Skeletal muscle tissue (tissue), 4 donors: ENCODE data around the gene PROC. TPM values are rescaled to one million over a fixed set of nuclear protein-coding genes. Genes with fewer than 3 reads are reported as not detected.

Experiments used
- H3K27ac ChIP-seq: one replicate; pipeline ENCODE4 v1.7.0; 2013; ENCODE audit warnings: mild to moderate bottlenecking, low read depth, low read length, inconsistent platforms
- H3K27me3 ChIP-seq, 3 donors: one replicate each; pipeline ENCODE4 v1.7.0; 2013; ENCODE audit warnings: low read length in 3 of 3; ENCODE audit not compliant: control insufficient read depth in 3 of 3, insufficient read depth in 3 of 3
- H3K36me3 ChIP-seq, 3 donors: one replicate each; pipeline ENCODE4 v1.7.0; 2013; ENCODE audit warnings: low read length in 3 of 3; ENCODE audit not compliant: control insufficient read depth in 3 of 3, insufficient read depth in 3 of 3
- H3K4me1 ChIP-seq, 3 donors: one replicate each; pipeline ENCODE4 v1.7.0; 2013; ENCODE audit warnings: low read length in 3 of 3, mild to moderate bottlenecking in 3 of 3; ENCODE audit not compliant: control insufficient read depth in 3 of 3, insufficient read depth in 3 of 3
- H3K4me3 ChIP-seq, 3 donors: one replicate each; pipeline ENCODE4 v1.7.0; 2013; ENCODE audit warnings: low read length in 3 of 3
- H3K9ac ChIP-seq, 3 donors: one replicate each; pipeline ENCODE4 v1.7.0; 2013; ENCODE audit warnings: low read length in 3 of 3, mild to moderate bottlenecking in 3 of 3, moderate library complexity in 2 of 3, low read depth in 1 of 3
- H3K9me3 ChIP-seq, 3 donors: one replicate each; pipeline ENCODE4 v1.7.0; 2013; ENCODE audit warnings: low read length in 3 of 3; ENCODE audit not compliant: control insufficient read depth in 3 of 3
- total RNA-seq: library from RNA; depleted of rRNA; stranded (reverse); fragments of >200 nt; gene quantifications from one replicate; pipeline ENCODE4 v1.2.3, GENCODE V29; 2014
- donor health status: Osteomylitis.

Gene PROC
- total RNA-seq, 1 donor from 2014 or later: not detected

- no peaks in the 10 kb centered on the region for H3K9me3 ChIP-seq
- H3K4me1 ChIP-seq: peaks cover 12 to 33% (median 26%) of the 10 kb centered on the region in 3 donors
- peaks cover 27 to 37% (median 28%) of the 10 kb centered on the region in 3 donors for H3K27me3 ChIP-seq
- no peaks in the 10 kb centered on the region for H3K36me3 ChIP-seq
- no peak overlapping the region for H3K9ac ChIP-seq
- H3K4me3 ChIP-seq: no peak overlapping the region
- H3K27ac ChIP-seq: no peak overlapping the region
These were observed 1.3 kb downstream of the PROC start for GRCh38 chr2:127419448-127420038.

- no peak overlapping the region for H3K9ac ChIP-seq
- H3K27me3 ChIP-seq: peaks cover 27 to 44% (median 28%) of the 10 kb centered on the region in 3 donors
- H3K36me3 ChIP-seq: no peaks in the 10 kb centered on the region
- no peaks in the 10 kb centered on the region for H3K9me3 ChIP-seq
- H3K4me1 ChIP-seq: peaks cover 12 to 27% (median 21%) of the 10 kb centered on the region in 3 donors
- H3K27ac ChIP-seq: no peak overlapping the region
- no peak overlapping the region for H3K4me3 ChIP-seq
These were observed 2.0 kb downstream of the PROC start for GRCh38 chr2:127420039-127420864.

DNA sequence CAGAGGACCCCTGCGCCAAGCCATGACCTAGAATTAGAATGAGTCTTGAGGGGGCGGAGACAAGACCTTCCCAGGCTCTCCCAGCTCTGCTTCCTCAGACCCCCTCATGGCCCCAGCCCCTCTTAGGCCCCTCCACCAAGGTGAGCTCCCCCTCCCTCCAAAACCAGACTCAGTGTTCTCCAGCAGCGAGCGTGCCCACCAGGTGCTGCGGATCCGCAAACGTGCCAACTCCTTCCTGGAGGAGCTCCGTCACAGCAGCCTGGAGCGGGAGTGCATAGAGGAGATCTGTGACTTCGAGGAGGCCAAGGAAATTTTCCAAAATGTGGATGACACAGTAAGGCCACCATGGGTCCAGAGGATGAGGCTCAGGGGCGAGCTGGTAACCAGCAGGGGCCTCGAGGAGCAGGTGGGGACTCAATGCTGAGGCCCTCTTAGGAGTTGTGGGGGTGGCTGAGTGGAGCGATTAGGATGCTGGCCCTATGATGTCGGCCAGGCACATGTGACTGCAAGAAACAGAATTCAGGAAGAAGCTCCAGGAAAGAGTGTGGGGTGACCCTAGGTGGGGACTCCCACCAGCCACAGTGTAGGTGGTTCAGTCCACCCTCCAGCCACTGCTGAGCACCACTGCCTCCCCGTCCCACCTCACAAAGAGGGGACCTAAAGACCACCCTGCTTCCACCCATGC, 3.0 kb downstream of the PROC start:
- H3K9me3 ChIP-seq: no peaks in the 10 kb centered on the region
- H3K27ac ChIP-seq: no peak overlapping the region
- peaks cover 27 to 45% (median 28%) of the 10 kb centered on the region in 3 donors for H3K27me3 ChIP-seq
- H3K9ac ChIP-seq: no peak overlapping the region
- H3K4me3 ChIP-seq: no peak overlapping the region
- H3K4me1 ChIP-seq: peaks cover 5 to 19% (median 13%) of the 10 kb centered on the region in 3 donors
- H3K36me3 ChIP-seq: no peaks in the 10 kb centered on the region

GRCh38 chr2:127421871-127422558, 3.8 kb downstream of the PROC start:
- Histone ChIP-seq H3K36me3 (no peaks in the 10 kb centered on the region), H3K27ac (no peak overlapping the region), H3K27me3 (peaks cover 27 to 45% (median 28%) of the 10 kb centered on the region in 3 donors), H3K4me3 (no peak overlapping the region), H3K4me1 (peaks cover 2 to 16% (median 12%) of the 10 kb centered on the region in 3 donors), H3K9me3 (no peaks in the 10 kb centered on the region), H3K9ac (no peak overlapping the region)

- peaks cover 2 to 16% (median 12%) of the 10 kb centered on the region in 3 donors for H3K4me1 ChIP-seq
- H3K36me3 ChIP-seq: no peaks in the 10 kb centered on the region
- H3K9ac ChIP-seq: no peak overlapping the region
- H3K27ac ChIP-seq: no peak overlapping the region
- no peaks in the 10 kb centered on the region for H3K9me3 ChIP-seq
- H3K27me3 ChIP-seq: peaks cover 27 to 45% (median 28%) of the 10 kb centered on the region in 3 donors
- peak overlapping the region in 1 of 3 donors; percentile 45 for H3K4me3 ChIP-seq
These were observed 4.6 kb downstream of the PROC start for GRCh38 chr2:127422559-127423477.

DNA sequence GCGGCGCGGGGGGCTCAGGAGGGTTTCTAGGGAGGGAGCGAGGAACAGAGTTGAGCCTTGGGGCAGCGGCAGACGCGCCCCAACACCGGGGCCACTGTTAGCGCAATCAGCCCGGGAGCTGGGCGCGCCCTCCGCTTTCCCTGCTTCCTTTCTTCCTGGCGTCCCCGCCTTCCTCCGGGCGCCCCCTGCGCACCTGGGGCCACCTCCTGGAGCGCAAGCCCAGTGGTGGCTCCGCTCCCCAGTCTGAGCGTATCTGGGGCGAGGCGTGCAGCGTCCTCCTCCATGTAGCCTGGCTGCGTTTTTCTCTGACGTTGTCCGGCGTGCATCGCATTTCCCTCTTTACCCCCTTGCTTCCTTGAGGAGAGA, 5.2 kb downstream of the PROC start:
- Histone ChIP-seq H3K9ac (no peak overlapping the region), H3K27ac (no peak overlapping the region), H3K4me3 (peak overlapping the region in 2 of 3 donors; percentile 45 to 55), H3K27me3 (peaks cover 27 to 45% (median 28%) of the 10 kb centered on the region in 3 donors), H3K36me3 (no peaks in the 10 kb centered on the region), H3K9me3 (no peaks in the 10 kb centered on the region), H3K4me1 (peaks cover 2 to 16% (median 12%) of the 10 kb centered on the region in 3 donors)

DNA sequence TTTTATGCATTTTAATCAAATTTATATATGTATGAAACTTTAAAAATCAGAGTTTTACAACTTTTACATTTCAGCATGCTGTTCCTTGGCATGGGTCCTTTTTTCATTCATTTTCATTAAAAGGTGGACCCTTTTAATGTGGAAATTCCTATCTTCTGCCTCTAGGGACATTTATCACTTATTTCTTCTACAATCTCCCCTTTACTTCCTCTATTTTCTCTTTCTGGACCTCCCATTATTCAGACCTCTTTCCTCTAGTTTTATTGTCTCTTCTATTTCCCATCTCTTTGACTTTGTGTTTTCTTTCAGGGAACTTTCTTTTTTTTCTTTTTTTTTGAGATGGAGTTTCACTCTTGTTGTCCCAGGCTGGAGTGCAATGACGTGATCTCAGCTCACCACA, 5.7 kb downstream of the PROC start:
- H3K4me1 ChIP-seq: peaks cover 2 to 16% (median 12%) of the 10 kb centered on the region in 3 donors
- no peak overlapping the region for H3K27ac ChIP-seq
- H3K27me3 ChIP-seq: peaks cover 27 to 45% (median 28%) of the 10 kb centered on the region in 3 donors
- no peaks in the 10 kb centered on the region for H3K36me3 ChIP-seq
- no peak overlapping the region for H3K9ac ChIP-seq
- no peak overlapping the region for H3K4me3 ChIP-seq
- H3K9me3 ChIP-seq: no peaks in the 10 kb centered on the region

DNA sequence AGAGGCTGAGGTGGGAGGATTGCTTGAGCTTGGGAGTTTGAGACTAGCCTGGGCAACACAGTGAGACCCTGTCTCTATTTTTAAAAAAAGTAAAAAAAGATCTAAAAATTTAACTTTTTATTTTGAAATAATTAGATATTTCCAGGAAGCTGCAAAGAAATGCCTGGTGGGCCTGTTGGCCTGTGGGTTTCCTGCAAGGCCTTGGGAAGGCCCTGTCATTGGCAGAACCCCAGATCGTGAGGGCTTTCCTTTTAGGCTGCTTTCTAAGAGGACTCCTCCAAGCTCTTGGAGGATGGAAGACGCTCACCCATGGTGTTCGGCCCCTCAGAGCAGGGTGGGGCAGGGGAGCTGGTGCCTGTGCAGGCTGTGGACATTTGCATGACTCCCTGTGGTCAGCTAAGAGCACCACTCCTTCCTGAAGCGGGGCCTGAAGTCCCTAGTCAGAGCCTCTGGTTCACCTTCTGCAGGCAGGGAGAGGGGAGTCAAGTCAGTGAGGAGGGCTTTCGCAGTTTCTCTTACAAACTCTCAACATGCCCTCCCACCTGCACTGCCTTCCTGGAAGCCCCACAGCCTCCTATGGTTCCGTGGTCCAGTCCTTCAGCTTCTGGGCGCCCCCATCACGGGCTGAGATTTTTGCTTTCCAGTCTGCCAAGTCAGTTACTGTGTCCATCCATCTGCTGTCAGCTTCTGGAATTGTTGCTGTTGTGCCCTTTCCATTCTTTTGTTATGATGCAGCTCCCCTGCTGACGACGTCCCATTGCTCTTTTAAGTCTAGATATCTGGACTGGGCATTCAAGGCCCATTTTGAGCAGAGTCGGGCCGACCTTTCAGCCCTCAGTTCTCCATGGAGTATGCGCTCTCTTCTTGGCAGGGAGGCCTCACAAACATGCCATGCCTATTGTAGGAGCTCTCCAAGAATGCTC, 6.6 kb downstream of the PROC start:
- no peak overlapping the region for H3K27ac ChIP-seq
- no peak overlapping the region for H3K4me3 ChIP-seq
- peaks cover 24 to 45% (median 28%) of the 10 kb centered on the region in 3 donors for H3K27me3 ChIP-seq
- H3K36me3 ChIP-seq: no peaks in the 10 kb centered on the region
- no peaks in the 10 kb centered on the region for H3K9me3 ChIP-seq
- H3K4me1 ChIP-seq: peaks cover 2 to 10% (median 6%) of the 10 kb centered on the region in 3 donors
- no peak overlapping the region for H3K9ac ChIP-seq
